ENCODE results near the gene FNDC5.

The FNDC5 gene

GRCh38 chr1:32831878-32832277 is 38.8 kb downstream of the FNDC5 start:
- peaks cover 54% of the 10 kb centered on the region; the same call in 1 of the 2 replicates for H3K36me3 ChIP-seq (ENCODE audit: insufficient read depth, low read length)
- no peak overlapping the region for H3K4me2 ChIP-seq (ENCODE audit: low read depth, low read length, poor library complexity, severe bottlenecking)

GRCh38 chr1:32830092-32830852 is 40.4 kb downstream of the FNDC5 start:
- Histone ChIP-seq H3K4me3 (ENCODE audit: low read length, poor library complexity, severe bottlenecking) (no peak overlapping the region), H3K9me2 (replicated peaks; ENCODE audit: low read depth, low read length) (no peaks in the 10 kb centered on the region), H2AFZ (ENCODE audit: low read length) (no peak overlapping the region), H3K9ac (ENCODE audit: low read depth, low read length, poor library complexity, severe bottlenecking) (no peak overlapping the region), H3K36me3 (ENCODE audit: insufficient read depth, low read length) (peaks cover 60% of the 10 kb centered on the region; the same call in 1 of the 2 replicates), H3K9me3 (ENCODE audit: insufficient read depth, low read depth, low read length) (no peaks in the 10 kb centered on the region), H3K79me2 (ENCODE audit: insufficient read depth, low read length) (peaks cover 2% of the 10 kb centered on the region; the same call in 1 of the 2 replicates), H3F3A (ENCODE audit: low read depth) (no peaks in the 10 kb centered on the region), H4K20me1 (ENCODE audit: insufficient read depth, low read length, poor library complexity, severe bottlenecking) (peaks cover 11% of the 10 kb centered on the region), H3K4me1 (ENCODE audit: insufficient read depth, low read length, poor library complexity, severe bottlenecking) (peaks cover 6% of the 10 kb centered on the region), H3K4me2 (ENCODE audit: low read depth, low read length, poor library complexity, severe bottlenecking) (no peak overlapping the region), H3K27me3 (ENCODE audit: insufficient read depth, low read length, poor library complexity, severe bottlenecking) (no peaks in the 10 kb centered on the region)
- no peak for TF ChIP-seq EZH2phosphoT487 (IDR thresholded peaks at IDR 0.05; ENCODE audit: borderline replicate concordance)
- no peak for TF ChIP-seq CTCF (conservative IDR thresholded peaks at IDR 0.05; ENCODE audit: low read length)

More at GRCh38 chr1:32831878-32832277, 38.8 kb downstream of the FNDC5 start:
- no peaks in the 10 kb centered on the region for H3K27me3 ChIP-seq (ENCODE audit: insufficient read depth, low read length, poor library complexity, severe bottlenecking)
- H4K20me1 ChIP-seq (ENCODE audit: insufficient read depth, low read length, poor library complexity, severe bottlenecking) = peaks cover 5% of the 10 kb centered on the region
- 0 out of 2 replicates have a peak, but pooled peaks cover 2% of the 10 kb centered on the region for H3K79me2 ChIP-seq (ENCODE audit: insufficient read depth, low read length)
- no peaks in the 10 kb centered on the region for H3K9me3 ChIP-seq (ENCODE audit: insufficient read depth, low read depth, low read length)
- no peaks in the 10 kb centered on the region for H3F3A ChIP-seq (ENCODE audit: low read depth)
- no peak overlapping the region for H3K4me3 ChIP-seq (ENCODE audit: low read length, poor library complexity, severe bottlenecking)
- no peak overlapping the region for H2AFZ ChIP-seq (ENCODE audit: low read length)
- H3K9ac ChIP-seq (ENCODE audit: low read depth, low read length, poor library complexity, severe bottlenecking) = no peak overlapping the region
- H3K4me1 ChIP-seq (ENCODE audit: insufficient read depth, low read length, poor library complexity, severe bottlenecking) = no peaks in the 10 kb centered on the region
- H3K9me2 ChIP-seq (replicated peaks; ENCODE audit: low read depth, low read length) = no peaks in the 10 kb centered on the region
- TF ChIP-seq CTCF (conservative IDR thresholded peaks at IDR 0.05; ENCODE audit: low read length) = no peak
- no peak for TF ChIP-seq EZH2phosphoT487 (IDR thresholded peaks at IDR 0.05; ENCODE audit: borderline replicate concordance)

GRCh38 chr1:32828341-32828740 is 42.4 kb downstream of the FNDC5 start:
- TF ChIP-seq EZH2phosphoT487 (IDR thresholded peaks at IDR 0.05; ENCODE audit: borderline replicate concordance) (no peak), CTCF (conservative IDR thresholded peaks at IDR 0.05; ENCODE audit: low read length) (peak; percentile 62)
- Histone ChIP-seq H3K27me3 (ENCODE audit: insufficient read depth, low read length, poor library complexity, severe bottlenecking) (no peaks in the 10 kb centered on the region), H3K4me1 (ENCODE audit: insufficient read depth, low read length, poor library complexity, severe bottlenecking) (peaks cover 6% of the 10 kb centered on the region), H2AFZ (ENCODE audit: low read length) (no peak overlapping the region), H3K4me3 (ENCODE audit: low read length, poor library complexity, severe bottlenecking) (no peak overlapping the region), H3K79me2 (ENCODE audit: insufficient read depth, low read length) (peaks cover 14% of the 10 kb centered on the region; the same call in 1 of the 2 replicates), H3K9me2 (replicated peaks; ENCODE audit: low read depth, low read length) (no peaks in the 10 kb centered on the region), H3F3A (ENCODE audit: low read depth) (no peaks in the 10 kb centered on the region), H3K36me3 (ENCODE audit: insufficient read depth, low read length) (peaks cover 55% of the 10 kb centered on the region; the same call in 1 of the 2 replicates), H4K20me1 (ENCODE audit: insufficient read depth, low read length, poor library complexity, severe bottlenecking) (peaks cover 16% of the 10 kb centered on the region), H3K9ac (ENCODE audit: low read depth, low read length, poor library complexity, severe bottlenecking) (no peak overlapping the region), H3K9me3 (ENCODE audit: insufficient read depth, low read depth, low read length) (no peaks in the 10 kb centered on the region), H3K4me2 (ENCODE audit: low read depth, low read length, poor library complexity, severe bottlenecking) (no peak overlapping the region)

Data from Loucy (cell line).